Measurements from ENCODE around the gene CISD2.
"Not testable (repeated sequence)": the region's sequence is repeated elsewhere in the genome, so short reads cannot be mapped to it uniquely, and the experiment has no call there.

The CISD2 gene

GRCh38 chr4:102862016-102862415 lies 6.8 kb upstream of the CISD2 start:
- Histone ChIP-seq H3K36me3 (ENCODE audit: control insufficient read depth, insufficient read depth, low read length) (no peaks in the 10 kb centered on the region), H3K27ac (ENCODE audit: low read depth, low read length) (no peak overlapping the region), H3K4me3 (ENCODE audit: low read length) (no peak overlapping the region), H3K4me1 (ENCODE audit: control insufficient read depth, insufficient read depth, low read length) (no peaks in the 10 kb centered on the region), H3K9ac (ENCODE audit: low read length) (no peak overlapping the region), H3K27me3 (ENCODE audit: control insufficient read depth, insufficient read depth, low read length) (no peaks in the 10 kb centered on the region)

- Histone ChIP-seq H3K27ac (ENCODE audit: low read depth, low read length) (no peak overlapping the region), H3K27me3 (ENCODE audit: control insufficient read depth, insufficient read depth, low read length) (no peaks in the 10 kb centered on the region), H3K4me3 (ENCODE audit: low read length) (no peak overlapping the region), H3K4me1 (ENCODE audit: control insufficient read depth, insufficient read depth, low read length) (no peaks in the 10 kb centered on the region), H3K36me3 (ENCODE audit: control insufficient read depth, insufficient read depth, low read length) (no peaks in the 10 kb centered on the region), H3K9ac (ENCODE audit: low read length) (no peak overlapping the region)
Measured at GRCh38 chr4:102862747-102863146, 6.0 kb upstream of the CISD2 start.

DNA sequence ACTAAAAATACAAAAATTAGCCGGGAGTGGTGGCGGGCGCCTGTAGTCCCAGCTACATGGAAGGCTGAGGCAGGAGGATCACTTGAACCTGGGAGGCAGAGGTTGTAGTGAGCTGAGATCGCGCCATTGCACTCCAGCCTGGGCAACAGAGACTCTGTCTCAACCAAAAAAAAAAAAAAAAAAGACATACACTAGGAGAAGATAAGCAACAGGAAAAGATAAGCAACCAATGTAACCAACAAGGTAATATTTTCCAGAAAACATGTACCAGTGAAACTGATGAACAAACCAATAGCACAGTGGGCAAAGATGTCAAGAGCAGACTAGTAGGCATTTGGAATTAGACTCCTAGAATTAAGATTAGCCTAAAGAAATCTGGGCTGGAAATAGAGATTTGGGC lies 3.5 kb upstream of the CISD2 start:
- H3K4me1 ChIP-seq (ENCODE audit: control insufficient read depth, insufficient read depth, low read length); H3K27me3 ChIP-seq (ENCODE audit: control insufficient read depth, insufficient read depth, low read length); H3K36me3 ChIP-seq (ENCODE audit: control insufficient read depth, insufficient read depth, low read length); H3K9ac ChIP-seq (ENCODE audit: low read length); H3K4me3 ChIP-seq (ENCODE audit: low read length); H3K27ac ChIP-seq (ENCODE audit: low read depth, low read length): not testable (repeated sequence)

GRCh38 chr4:102867278-102868152 lies 1.3 kb upstream of the CISD2 start:
- Histone ChIP-seq H3K27ac (ENCODE audit: low read depth, low read length) (peak overlapping the region; percentile 96), H3K36me3 (ENCODE audit: control insufficient read depth, insufficient read depth, low read length) (no peaks in the 10 kb centered on the region), H3K27me3 (ENCODE audit: control insufficient read depth, insufficient read depth, low read length) (no peaks in the 10 kb centered on the region), H3K4me1 (ENCODE audit: control insufficient read depth, insufficient read depth, low read length) (peaks cover 3% of the 10 kb centered on the region), H3K4me3 (ENCODE audit: low read length) (peak overlapping the region; percentile 99), H3K9ac (ENCODE audit: low read length) (no peak overlapping the region)

- Histone ChIP-seq H3K4me1 (ENCODE audit: control insufficient read depth, insufficient read depth, low read length) (peaks cover 3% of the 10 kb centered on the region), H3K36me3 (ENCODE audit: control insufficient read depth, insufficient read depth, low read length) (no peaks in the 10 kb centered on the region)
Measured at GRCh38 chr4:102868153-102868780, 525 bp upstream of the CISD2 start.

GRCh38 chr4:102869569-102870197 lies 891 bp downstream of the CISD2 start:
- H3K27me3 ChIP-seq (ENCODE audit: control insufficient read depth, insufficient read depth, low read length), result no peaks in the 10 kb centered on the region
- H3K36me3 ChIP-seq (ENCODE audit: control insufficient read depth, insufficient read depth, low read length), result no peaks in the 10 kb centered on the region
- peak overlapping the region; percentile 58 for H3K9ac ChIP-seq (ENCODE audit: low read length)
- H3K4me3 ChIP-seq (ENCODE audit: low read length), result peak overlapping the region; percentile 99
- peaks cover 3% of the 10 kb centered on the region for H3K4me1 ChIP-seq (ENCODE audit: control insufficient read depth, insufficient read depth, low read length)
- peak overlapping the region; percentile 96 for H3K27ac ChIP-seq (ENCODE audit: low read depth, low read length)

More at GRCh38 chr4:102868153-102868780, 525 bp upstream of the CISD2 start:
- Histone ChIP-seq H3K4me3 (ENCODE audit: low read length) (peak overlapping the region; percentile 99), H3K9ac (ENCODE audit: low read length) (peak overlapping the region; percentile 98), H3K27me3 (ENCODE audit: control insufficient read depth, insufficient read depth, low read length) (no peaks in the 10 kb centered on the region), H3K27ac (ENCODE audit: low read depth, low read length) (peak overlapping the region; percentile 96)

- H3K4me1 ChIP-seq (ENCODE audit: control insufficient read depth, insufficient read depth, low read length), result peaks cover 3% of the 10 kb centered on the region
- H3K36me3 ChIP-seq (ENCODE audit: control insufficient read depth, insufficient read depth, low read length), result no peaks in the 10 kb centered on the region
- no peak overlapping the region for H3K4me3 ChIP-seq (ENCODE audit: low read length)
- no peak overlapping the region for H3K27ac ChIP-seq (ENCODE audit: low read depth, low read length)
- H3K9ac ChIP-seq (ENCODE audit: low read length), result no peak overlapping the region
- no peaks in the 10 kb centered on the region for H3K27me3 ChIP-seq (ENCODE audit: control insufficient read depth, insufficient read depth, low read length)
Measured at GRCh38 chr4:102871772-102872171, 3.0 kb downstream of the CISD2 start.

- H3K9ac ChIP-seq (ENCODE audit: low read length); H3K27ac ChIP-seq (ENCODE audit: low read depth, low read length); H3K4me1 ChIP-seq (ENCODE audit: control insufficient read depth, insufficient read depth, low read length); H3K27me3 ChIP-seq (ENCODE audit: control insufficient read depth, insufficient read depth, low read length); H3K36me3 ChIP-seq (ENCODE audit: control insufficient read depth, insufficient read depth, low read length); H3K4me3 ChIP-seq (ENCODE audit: low read length): not testable (repeated sequence)
Measured at GRCh38 chr4:102877477-102878106, 8.8 kb downstream of the CISD2 start.

GRCh38 chr4:102878349-102878748 lies 9.6 kb downstream of the CISD2 start:
- not testable (repeated sequence) for H3K4me3 ChIP-seq (ENCODE audit: low read length); H3K27ac ChIP-seq (ENCODE audit: low read depth, low read length); H3K27me3 ChIP-seq (ENCODE audit: control insufficient read depth, insufficient read depth, low read length); H3K9ac ChIP-seq (ENCODE audit: low read length); H3K36me3 ChIP-seq (ENCODE audit: control insufficient read depth, insufficient read depth, low read length); H3K4me1 ChIP-seq (ENCODE audit: control insufficient read depth, insufficient read depth, low read length)

GRCh38 chr4:102878901-102879300 lies 10.1 kb downstream of the CISD2 start:
- no peaks in the 10 kb centered on the region for H3K4me1 ChIP-seq (ENCODE audit: control insufficient read depth, insufficient read depth, low read length)
- H3K27ac ChIP-seq (ENCODE audit: low read depth, low read length), result no peak overlapping the region
- H3K36me3 ChIP-seq (ENCODE audit: control insufficient read depth, insufficient read depth, low read length), result peaks cover 4% of the 10 kb centered on the region
- H3K27me3 ChIP-seq (ENCODE audit: control insufficient read depth, insufficient read depth, low read length), result no peaks in the 10 kb centered on the region
- H3K9ac ChIP-seq (ENCODE audit: low read length), result no peak overlapping the region
- H3K4me3 ChIP-seq (ENCODE audit: low read length), result no peak overlapping the region

DNA sequence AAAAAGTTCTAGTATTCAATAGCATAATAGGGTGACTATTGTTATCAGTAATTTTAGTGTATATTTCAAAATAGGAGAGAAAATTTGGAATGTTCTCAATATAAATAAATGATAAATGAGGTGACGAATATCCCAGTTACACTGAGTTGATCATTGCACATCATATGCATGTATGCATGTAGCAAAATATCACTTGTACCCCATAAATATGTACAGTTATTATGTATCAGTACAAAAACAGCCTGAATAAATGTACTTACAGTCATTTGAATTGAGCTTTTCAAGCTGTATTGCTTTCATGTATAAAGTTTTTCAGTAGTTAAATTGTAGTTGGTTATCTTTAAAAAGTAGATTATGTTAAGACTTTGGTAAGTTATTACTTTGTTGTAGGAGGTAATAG lies 12.6 kb downstream of the CISD2 start:
- Histone ChIP-seq H3K36me3 (ENCODE audit: control insufficient read depth, insufficient read depth, low read length) (peaks cover 4% of the 10 kb centered on the region), H3K4me1 (ENCODE audit: control insufficient read depth, insufficient read depth, low read length) (no peaks in the 10 kb centered on the region), H3K27ac (ENCODE audit: low read depth, low read length) (no peak overlapping the region), H3K9ac (ENCODE audit: low read length) (no peak overlapping the region), H3K27me3 (ENCODE audit: control insufficient read depth, insufficient read depth, low read length) (no peaks in the 10 kb centered on the region), H3K4me3 (ENCODE audit: low read length) (no peak overlapping the region)

- H3K36me3 ChIP-seq (ENCODE audit: control insufficient read depth, insufficient read depth, low read length), result peaks cover 4% of the 10 kb centered on the region
- no peaks in the 10 kb centered on the region for H3K27me3 ChIP-seq (ENCODE audit: control insufficient read depth, insufficient read depth, low read length)
- no peak overlapping the region for H3K9ac ChIP-seq (ENCODE audit: low read length)
- H3K27ac ChIP-seq (ENCODE audit: low read depth, low read length), result no peak overlapping the region
- no peak overlapping the region for H3K4me3 ChIP-seq (ENCODE audit: low read length)
- H3K4me1 ChIP-seq (ENCODE audit: control insufficient read depth, insufficient read depth, low read length), result no peaks in the 10 kb centered on the region
Measured at GRCh38 chr4:102883278-102883677, 14.5 kb downstream of the CISD2 start.

Data from rectal smooth muscle tissue (tissue), 1 donor.